Stimulated activated CD8-positive, alpha-beta memory T cell treated with anti-CD3 and anti-CD28 coated beads, Interleukin-7, amount 100 ng/mL, for 48 hours (primary cell): ENCODE measurements around the gene ZNF398.

Source experiments
- DNase-seq, 2 donors: peaks; one replicate each; pipeline ENCODE4 v3.0.0-alpha.2; 2020; ENCODE audit warnings: low read depth in 1 of 2; ENCODE audit errors: extremely low read depth in 1 of 2

Gene ZNF398

DNA sequence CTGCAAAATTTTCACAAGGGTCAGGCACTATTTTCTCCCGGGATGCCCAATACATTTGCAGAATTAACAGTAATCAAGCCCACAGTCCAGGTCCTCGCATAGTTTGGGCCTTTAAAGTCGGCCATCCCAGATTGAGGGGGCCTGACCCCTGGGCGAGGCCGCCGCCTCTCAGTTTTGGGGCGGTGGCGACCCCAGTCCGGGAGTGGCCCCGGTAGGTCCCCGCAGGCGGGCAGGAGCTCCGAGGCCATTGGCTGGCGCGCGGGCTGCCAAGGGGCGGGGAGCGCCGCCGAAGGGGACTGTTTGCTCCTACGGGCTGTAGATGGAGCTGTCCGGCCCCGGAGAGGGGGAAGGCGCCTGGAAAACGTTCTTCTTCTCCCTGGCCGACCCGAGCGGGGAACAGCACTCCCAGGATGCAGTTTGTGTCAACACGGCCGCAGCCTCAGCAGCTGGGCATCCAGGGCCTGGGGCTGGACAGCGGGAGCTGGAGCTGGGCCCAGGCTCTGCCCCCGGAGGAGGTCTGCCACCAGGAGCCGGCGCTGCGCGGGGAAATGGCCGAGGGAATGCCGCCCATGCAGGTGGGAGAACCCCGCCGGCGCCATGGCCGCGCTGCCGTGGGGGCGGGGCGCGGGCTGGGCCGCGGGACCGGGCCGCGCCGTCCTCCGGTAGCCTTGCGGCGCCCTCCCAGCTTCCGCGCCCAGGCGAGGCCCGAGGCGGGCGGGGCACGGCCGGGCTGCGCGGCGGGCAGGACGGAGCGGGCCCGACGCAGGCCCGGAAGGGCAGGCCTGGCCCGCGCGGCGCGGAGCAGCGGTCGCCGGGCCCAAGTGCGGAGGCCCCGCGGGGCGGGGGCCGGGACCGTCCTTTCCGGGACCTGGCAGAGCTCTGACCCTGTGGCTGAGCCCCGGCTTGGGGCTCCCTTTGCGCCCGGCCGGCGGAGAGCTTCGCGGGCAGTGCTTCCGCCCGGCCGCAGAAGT, 48.2 kb downstream of the ZNF398 start, which contains the start of gene ZNF282:
TSS of gene ZNF282 (plus strand) at position 367 of the 971 bp plus-strand sequence. CDS start at position 411, 44 bp downstream.
- DNase-seq, result peak; percentile 68 to 79

DNA sequence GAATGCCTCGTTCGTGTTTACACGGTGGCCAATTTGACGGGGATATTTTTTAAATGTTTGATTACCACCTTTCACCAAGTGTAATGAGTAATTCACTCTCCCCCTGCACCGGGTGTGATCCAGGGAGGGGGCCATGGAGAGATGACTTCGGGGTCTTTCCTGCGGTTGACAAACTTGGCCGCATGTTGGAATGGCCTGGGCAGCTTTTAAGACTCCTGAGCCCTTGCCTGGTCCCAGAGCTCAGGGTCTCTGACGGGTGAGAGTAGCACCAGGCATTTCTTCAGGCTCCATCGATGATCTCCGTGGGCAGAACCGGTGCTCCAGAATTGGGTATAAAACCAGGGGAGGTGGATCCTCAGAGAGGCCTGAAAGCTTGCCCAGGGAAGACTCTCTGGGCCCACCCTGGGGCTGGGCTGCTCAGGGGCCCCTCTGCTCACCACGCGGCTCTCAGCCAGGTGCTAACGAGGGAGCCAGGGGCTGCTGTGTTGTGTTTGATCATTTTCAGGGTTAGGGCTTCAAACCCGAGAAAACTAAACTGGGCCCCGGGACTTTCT, 49.0 kb downstream of the ZNF398 start:
- DNase-seq, result no peak

GRCh38 chr7:149196705-149197171, 49.5 kb downstream of the ZNF398 start:
- DNase-seq, result no peak

- no peak for DNase-seq
Observed at GRCh38 chr7:149197675-149198074, 50.4 kb downstream of the ZNF398 start.

DNA sequence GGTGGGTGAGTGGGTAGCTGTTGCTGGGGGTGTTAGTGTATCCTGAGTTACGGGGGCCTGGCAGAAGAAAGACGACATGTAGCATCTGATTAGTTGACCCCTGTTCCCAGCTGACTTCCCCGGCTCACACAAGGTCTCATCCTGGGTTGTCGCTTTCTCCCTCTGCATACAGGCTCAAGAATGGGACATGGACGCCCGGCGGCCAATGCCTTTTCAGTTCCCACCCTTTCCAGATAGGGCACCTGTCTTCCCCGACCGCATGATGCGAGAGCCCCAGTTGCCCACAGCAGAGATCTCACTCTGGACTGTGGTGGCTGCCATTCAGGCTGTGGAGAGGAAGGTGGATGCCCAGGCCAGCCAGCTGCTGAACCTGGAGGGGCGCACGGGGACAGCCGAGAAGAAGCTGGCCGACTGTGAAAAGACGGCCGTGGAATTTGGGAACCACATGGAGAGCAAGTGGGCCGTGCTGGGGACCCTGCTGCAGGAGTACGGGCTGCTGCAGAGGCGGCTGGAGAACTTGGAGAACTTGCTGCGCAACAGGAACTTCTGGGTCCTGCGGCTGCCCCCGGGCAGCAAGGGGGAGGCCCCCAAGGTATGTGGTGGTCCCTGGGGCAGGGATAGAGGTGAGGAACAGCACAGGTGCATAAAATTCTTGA, 51.0 kb downstream of the ZNF398 start:
- no peak for DNase-seq

GRCh38 chr7:149199234-149199995, 52.2 kb downstream of the ZNF398 start:
- DNase-seq, result no peak

DNA sequence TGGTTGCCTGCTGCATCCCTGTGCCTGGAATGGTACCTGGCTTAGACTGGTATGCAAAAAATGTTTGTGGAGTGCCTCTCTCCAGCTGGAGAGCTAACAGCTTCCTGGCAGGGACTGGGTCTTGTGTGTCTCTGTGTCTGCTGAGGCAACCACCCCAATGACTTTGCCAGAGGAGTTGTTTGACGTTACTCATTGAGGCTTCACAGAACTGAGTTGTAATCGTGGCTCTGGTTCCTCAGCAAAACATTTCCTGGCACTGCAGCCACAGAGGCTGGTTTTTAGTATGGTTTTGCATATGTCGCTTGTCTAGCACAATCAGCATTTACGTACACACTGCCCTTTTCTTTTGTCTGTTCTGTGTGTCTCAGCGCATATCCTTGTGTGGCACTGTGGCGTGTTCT, 55.6 kb downstream of the ZNF398 start:
- peak in 1 of 2 donors; percentile 50 for DNase-seq

GRCh38 chr7:149205690-149206381, 58.6 kb downstream of the ZNF398 start:
- DNase-seq, result no peak

- no peak for DNase-seq
Observed at GRCh38 chr7:149207324-149208035, 60.2 kb downstream of the ZNF398 start.

DNA sequence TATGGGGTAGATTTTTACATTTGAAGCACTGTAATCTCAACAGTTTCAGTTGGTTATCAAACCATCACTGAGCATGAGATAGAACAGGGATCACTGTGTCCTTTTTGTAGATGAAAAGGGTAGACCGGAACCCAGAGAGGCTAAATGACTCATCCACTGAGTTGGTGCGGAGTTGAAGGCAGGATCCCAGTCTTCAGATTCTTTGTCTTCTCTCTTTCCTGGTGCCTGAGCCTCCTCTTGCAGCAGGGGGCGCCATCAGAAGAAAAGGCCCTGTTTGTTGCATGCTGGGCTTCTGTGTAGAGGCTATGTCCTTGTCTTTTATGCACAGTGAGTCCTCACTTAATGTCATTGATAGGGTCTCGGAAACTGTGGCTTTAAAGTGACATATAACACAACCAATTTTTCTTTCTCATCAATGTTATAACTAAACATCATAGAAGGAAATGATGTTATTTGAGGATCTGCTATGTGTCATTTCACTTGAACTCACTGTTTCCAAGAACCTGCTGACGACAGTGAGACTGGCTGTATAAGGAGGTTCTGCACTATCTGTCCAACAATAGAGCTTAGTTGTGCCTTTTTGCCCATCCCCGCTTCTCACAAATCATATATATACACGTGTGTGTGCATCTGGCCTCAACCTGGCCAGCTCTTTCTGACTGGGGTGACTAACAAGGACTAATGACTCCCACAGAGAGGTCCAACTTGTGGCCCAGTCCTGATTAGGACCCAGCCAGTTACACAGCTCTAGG, 62.4 kb downstream of the ZNF398 start:
- DNase-seq, result peak; percentile 59 to 88

- DNase-seq, result no peak
Observed at GRCh38 chr7:149210551-149210950, 63.3 kb downstream of the ZNF398 start.

DNA sequence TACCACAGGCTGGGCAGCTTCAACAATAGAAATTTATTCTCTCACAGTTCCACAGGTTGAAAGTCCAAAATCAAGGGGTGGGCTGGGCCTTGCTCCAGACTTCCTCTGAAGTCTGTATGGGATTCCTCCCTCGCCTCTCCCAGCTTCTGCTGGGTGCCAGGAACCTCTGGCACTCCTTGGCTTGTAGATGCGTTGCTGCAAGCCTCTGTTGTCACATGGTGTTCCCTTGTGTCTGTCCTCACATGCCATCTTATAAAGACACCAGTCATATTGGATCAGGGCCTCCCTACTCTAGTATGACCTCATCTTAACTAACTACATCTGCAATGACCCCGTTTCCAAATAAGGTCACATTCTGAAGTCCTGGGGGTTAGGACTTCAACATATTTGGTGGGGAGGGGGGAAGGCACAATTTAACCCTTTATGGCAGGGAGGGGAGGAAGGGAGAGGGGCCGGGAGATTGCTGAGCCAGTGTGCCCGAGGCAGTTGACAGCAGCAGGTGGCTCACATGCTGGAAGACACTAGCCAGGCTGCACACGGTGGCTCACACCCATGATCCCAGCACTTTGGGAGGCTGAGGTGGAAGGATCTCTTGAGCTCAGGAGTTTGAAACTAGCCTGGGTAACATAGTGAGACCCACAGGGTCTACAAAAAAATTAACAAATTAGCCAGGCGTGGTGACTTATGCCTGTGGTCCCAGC, 66.9 kb downstream of the ZNF398 start:
- no peak for DNase-seq

GRCh38 chr7:149216402-149216801, 69.1 kb downstream of the ZNF398 start:
- no peak for DNase-seq

DNA sequence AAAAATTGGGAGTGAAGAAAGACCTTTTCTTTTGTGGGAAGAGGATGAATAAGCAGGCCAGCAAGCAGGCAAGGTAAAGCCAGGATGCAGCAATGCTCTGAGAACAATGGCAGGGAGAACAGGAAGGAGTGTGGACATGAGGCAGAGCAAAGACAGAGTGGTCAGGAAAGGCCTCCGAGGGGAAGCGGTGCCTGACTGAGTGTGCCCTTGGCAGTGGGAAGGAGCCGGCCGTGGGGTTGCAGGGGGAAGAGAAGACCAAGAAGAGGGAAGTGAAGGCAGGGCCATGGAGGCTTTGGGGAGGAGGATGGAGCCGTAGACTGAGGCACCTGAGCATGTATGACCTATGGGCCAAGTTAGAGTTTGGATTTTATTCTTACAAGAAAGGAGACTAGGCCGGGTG, 70.3 kb downstream of the ZNF398 start:
- no peak for DNase-seq

DNA sequence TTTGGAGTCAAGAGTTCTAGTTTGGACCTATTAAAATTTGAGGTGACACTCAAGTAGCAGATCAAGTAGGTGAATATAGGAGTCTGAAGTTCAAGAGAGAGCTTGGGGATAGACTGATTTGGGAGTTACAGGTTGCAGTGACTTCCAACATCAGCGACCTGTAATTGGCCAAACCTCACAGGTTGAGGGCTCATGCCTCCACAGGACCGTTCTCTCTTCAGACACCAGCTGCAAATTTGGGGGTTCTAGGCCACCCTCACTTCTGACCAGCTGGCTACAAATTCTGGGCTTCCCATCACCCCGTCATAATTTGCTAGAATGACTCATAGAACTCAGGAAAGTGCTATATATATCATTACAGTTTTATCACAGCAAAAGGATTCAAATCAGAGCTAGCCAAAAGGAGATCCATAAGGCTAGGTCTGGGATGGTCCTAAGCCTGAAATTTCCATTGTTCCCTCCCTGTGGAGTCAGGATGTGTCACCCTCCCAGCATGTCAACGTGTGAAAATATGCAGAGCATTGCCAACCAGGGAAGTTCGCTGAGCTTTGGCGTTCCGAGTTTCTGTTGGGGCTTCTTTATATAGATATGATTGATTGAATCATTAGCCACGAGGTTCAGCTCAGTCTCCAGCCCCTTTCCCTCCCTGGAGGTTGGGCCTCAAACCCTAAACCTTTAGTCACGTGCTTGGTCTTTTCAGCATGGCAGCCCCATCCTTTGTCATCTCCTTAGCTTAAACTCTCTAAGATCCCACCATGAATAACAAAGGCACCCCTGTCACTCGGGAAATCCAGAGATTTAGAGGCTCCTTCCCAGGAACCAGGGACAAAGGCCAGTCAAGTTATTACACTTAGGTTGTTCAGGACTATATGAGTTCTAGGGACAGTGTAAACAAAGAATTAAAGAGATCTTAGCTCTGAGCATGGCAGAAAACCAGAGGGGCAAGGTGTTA, 71.5 kb downstream of the ZNF398 start:
- DNase-seq, result no peak

DNA sequence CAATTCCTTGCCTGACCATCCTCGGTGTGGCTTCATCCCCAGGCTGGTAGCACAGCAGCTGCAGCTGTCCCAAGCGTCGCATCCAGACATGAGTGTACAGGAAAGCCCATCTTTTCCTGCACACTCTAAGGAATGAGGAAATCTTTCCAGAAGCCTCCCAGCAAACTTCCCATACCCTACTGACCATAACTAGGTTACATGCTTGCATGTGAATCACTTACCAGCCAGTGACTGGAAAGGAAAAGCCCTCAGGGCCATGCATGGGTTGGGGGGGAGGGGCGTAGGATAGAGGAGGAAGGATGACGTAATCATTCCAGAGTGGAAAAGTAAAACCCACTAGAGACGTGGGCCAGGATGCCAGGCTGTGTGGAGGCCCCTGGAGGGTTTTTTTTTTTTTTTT, 73.3 kb downstream of the ZNF398 start:
- DNase-seq, result no peak

- no peak for DNase-seq
Observed at GRCh38 chr7:149223176-149223575, 75.9 kb downstream of the ZNF398 start.
